HG02642 (cell line): Measurements from ENCODE around the gene ZFP36L1.

Experiments
- ATAC-seq: cut with Tn5 transposase; IDR thresholded peaks from one replicate; pipeline ENCODE4 v1.9.1; 2021; ENCODE audit warnings: mild to moderate bottlenecking; ENCODE audit not compliant: unreplicated experiment, poor library complexity

Gene ZFP36L1

GRCh38 chr14:68747393-68747792, 45.5 kb downstream of the ZFP36L1 start:
- no peak for ATAC-seq

- ATAC-seq, result no peak
Measured at GRCh38 chr14:68744613-68745012, 48.3 kb downstream of the ZFP36L1 start.

- peak; percentile 79 for ATAC-seq
Measured at GRCh38 chr14:68741839-68742470, 50.9 kb downstream of the ZFP36L1 start.

GRCh38 chr14:68741477-68741791, 51.4 kb downstream of the ZFP36L1 start:
- no peak for ATAC-seq

GRCh38 chr14:68740788-68741476, 51.9 kb downstream of the ZFP36L1 start:
- no peak for ATAC-seq

GRCh38 chr14:68739701-68740100, 53.2 kb downstream of the ZFP36L1 start:
- no peak for ATAC-seq

GRCh38 chr14:68738559-68738958, 54.3 kb downstream of the ZFP36L1 start:
- no peak for ATAC-seq
